HUES6 (cell line): ENCODE data around the gene TMEFF2.

ENCODE experiments used
- H3K27ac ChIP-seq: 2 replicates; pipeline ENCODE4 v1.7.0; 2013; ENCODE audit warnings: low read depth, mild to moderate bottlenecking, low read length, inconsistent platforms
- H3K27me3 ChIP-seq: 2 replicates; pipeline ENCODE4 v1.6.1; 2013; ENCODE audit warnings: low read length; ENCODE audit not compliant: control insufficient read depth, insufficient read depth
- H3K36me3 ChIP-seq: 2 replicates; pipeline ENCODE4 v1.6.1; 2013; ENCODE audit warnings: low read length; ENCODE audit not compliant: control insufficient read depth, insufficient read depth
- H3K4me1 ChIP-seq: 2 replicates; pipeline ENCODE4 v1.6.1; 2013; ENCODE audit warnings: low read length; ENCODE audit not compliant: control insufficient read depth, insufficient read depth
- H3K4me3 ChIP-seq: 2 replicates; pipeline ENCODE4 v1.5.1; 2013; ENCODE audit warnings: low read depth, low read length
- H3K9ac ChIP-seq: one replicate; pipeline ENCODE4 v1.6.1; 2013; ENCODE audit warnings: mild to moderate bottlenecking, low read length
- H3K9me3 ChIP-seq: 2 replicates; pipeline ENCODE4 v1.6.1; 2013; ENCODE audit warnings: low read depth, low read length; ENCODE audit not compliant: control insufficient read depth, insufficient read depth

Gene TMEFF2

DNA sequence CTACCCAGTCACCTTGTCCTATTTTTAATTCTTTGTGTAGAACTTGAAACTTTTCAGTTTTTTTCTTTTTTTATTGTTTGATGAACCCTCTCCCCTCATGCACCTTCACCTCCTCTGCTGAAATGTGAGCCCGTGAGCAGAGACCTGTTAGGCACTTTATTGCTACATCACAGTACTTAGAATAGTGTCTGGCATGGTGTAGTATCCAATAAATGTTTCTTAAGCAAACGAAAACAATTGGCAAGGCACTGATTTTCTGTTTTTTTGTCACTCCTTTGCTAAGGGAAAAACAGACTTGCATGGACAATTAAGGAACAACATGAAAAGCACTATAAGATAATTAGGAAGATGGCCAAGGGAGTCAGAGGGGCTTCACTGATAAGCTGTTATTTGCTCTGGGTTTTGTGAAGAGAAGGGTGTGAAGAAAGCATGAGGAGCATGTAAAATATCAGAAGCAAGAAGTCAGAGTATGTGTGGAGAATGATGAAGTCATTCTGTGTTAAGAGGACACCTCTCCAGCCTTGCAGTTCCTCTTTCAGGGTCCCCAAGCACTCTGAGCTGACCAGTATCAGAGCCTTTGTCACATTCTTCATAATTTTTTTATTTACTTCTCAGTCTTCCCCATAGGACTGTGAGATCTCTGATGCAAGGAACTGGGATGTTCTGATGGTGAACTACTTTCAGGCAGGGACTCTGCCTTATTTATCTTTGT is 248.1 kb downstream of the TMEFF2 start:
- Histone ChIP-seq H3K27me3 (no peaks in the 10 kb centered on the region), H3K27ac (no peak overlapping the region), H3K4me3 (no peak overlapping the region), H3K9ac (no peak overlapping the region), H3K9me3 (no peaks in the 10 kb centered on the region), H3K4me1 (peaks cover 14% of the 10 kb centered on the region), H3K36me3 (no peaks in the 10 kb centered on the region)

DNA sequence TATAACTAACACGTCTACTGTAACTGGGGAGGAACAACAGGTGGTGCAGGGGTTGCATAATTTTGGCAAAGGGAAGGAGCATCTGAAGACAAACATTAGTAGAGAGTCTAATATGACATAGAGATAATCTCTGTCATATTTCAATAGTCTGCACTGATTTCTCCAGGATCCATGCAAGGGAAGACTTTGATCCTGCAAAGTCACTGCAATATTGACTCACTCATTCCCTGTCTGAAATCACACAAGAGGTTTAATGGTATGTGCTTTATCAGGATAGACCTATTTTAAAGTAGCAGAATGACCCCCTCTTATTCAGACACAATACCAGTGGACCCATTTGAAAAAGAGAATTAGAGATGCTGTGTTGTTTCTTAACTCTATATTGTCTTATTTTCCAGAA is 249.1 kb downstream of the TMEFF2 start:
- Histone ChIP-seq H3K27ac (no peak overlapping the region), H3K27me3 (no peaks in the 10 kb centered on the region), H3K4me3 (no peak overlapping the region), H3K9me3 (no peaks in the 10 kb centered on the region), H3K36me3 (no peaks in the 10 kb centered on the region), H3K9ac (no peak overlapping the region), H3K4me1 (peaks cover 14% of the 10 kb centered on the region)

- no peaks in the 10 kb centered on the region for H3K27me3 ChIP-seq
- H3K27ac ChIP-seq, result no peak overlapping the region
- no peaks in the 10 kb centered on the region for H3K9me3 ChIP-seq
- no peak overlapping the region for H3K4me3 ChIP-seq
- H3K36me3 ChIP-seq, result no peaks in the 10 kb centered on the region
- no peak overlapping the region for H3K9ac ChIP-seq
- peaks cover 14% of the 10 kb centered on the region for H3K4me1 ChIP-seq
Observed at GRCh38 chr2:191942739-191943103, 252.0 kb downstream of the TMEFF2 start.

GRCh38 chr2:191942090-191942738 is 252.5 kb downstream of the TMEFF2 start:
- no peaks in the 10 kb centered on the region for H3K36me3 ChIP-seq
- no peak overlapping the region for H3K27ac ChIP-seq
- H3K27me3 ChIP-seq, result no peaks in the 10 kb centered on the region
- no peak overlapping the region for H3K4me3 ChIP-seq
- H3K4me1 ChIP-seq, result peaks cover 14% of the 10 kb centered on the region
- no peak overlapping the region for H3K9ac ChIP-seq
- H3K9me3 ChIP-seq, result no peaks in the 10 kb centered on the region

DNA sequence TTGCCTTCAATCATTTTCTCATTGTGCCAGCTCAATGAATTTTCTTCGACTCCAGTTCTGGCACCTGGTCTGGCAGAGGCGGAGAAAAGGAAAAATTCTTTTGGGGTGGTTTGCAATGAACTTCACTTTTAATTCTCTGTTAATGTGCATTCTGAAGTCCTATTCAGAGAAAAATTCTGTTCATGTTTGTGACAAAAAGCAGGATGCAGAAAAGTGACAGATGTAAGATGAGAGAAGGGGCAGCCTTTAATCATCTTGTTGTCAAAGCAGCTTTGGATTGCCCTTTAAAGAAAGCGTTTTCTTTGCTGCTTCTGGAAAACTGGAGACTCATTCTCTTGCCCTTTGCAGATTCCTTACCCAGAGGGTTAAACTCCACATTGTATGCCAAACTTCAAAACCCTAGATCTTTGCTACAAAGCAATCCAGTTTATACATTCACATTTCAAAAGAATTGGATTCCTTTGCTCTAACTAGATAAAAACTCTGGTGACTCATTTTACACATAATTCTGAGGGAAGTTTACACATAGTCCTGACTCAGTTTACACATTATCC is 253.3 kb downstream of the TMEFF2 start:
- no peak overlapping the region for H3K9ac ChIP-seq
- H3K27ac ChIP-seq, result no peak overlapping the region
- no peaks in the 10 kb centered on the region for H3K27me3 ChIP-seq
- H3K4me3 ChIP-seq, result no peak overlapping the region
- H3K4me1 ChIP-seq, result peaks cover 14% of the 10 kb centered on the region
- no peaks in the 10 kb centered on the region for H3K9me3 ChIP-seq
- H3K36me3 ChIP-seq, result no peaks in the 10 kb centered on the region

GRCh38 chr2:191938779-191939178 is 256.0 kb downstream of the TMEFF2 start:
- peaks cover 14% of the 10 kb centered on the region for H3K4me1 ChIP-seq
- no peak overlapping the region for H3K4me3 ChIP-seq
- H3K9me3 ChIP-seq, result no peaks in the 10 kb centered on the region
- no peak overlapping the region for H3K9ac ChIP-seq
- H3K27ac ChIP-seq, result no peak overlapping the region
- no peaks in the 10 kb centered on the region for H3K36me3 ChIP-seq
- H3K27me3 ChIP-seq, result no peaks in the 10 kb centered on the region

DNA sequence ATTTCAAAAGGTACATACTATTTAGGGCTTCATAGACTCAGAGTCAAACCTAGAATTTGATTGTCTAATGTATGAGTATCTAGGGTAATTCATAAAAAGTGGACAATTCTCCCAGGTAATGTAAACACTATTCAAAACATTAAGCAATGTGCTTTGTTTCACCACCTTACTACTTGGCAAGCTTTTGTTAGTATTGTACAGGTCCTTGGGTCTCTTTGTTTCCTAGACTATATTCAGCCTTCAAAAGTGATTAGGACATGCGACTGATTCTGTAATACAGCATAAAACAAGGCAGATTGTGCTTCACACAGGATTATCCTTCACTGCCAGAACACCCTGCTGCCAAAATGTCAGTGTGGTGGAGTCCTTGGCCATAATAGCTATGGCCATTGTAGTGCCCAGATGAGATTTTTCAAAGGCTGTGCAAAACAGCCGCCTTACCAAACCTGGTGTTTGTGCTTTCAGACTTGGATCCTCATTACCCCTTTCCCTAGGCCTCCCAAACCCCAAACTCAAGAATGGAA is 257.8 kb downstream of the TMEFF2 start:
- Histone ChIP-seq H3K4me3 (no peak overlapping the region), H3K9ac (no peak overlapping the region), H3K4me1 (peaks cover 2% of the 10 kb centered on the region; the same call in 1 of the 2 replicates), H3K27ac (no peak overlapping the region), H3K9me3 (no peaks in the 10 kb centered on the region), H3K36me3 (no peaks in the 10 kb centered on the region), H3K27me3 (no peaks in the 10 kb centered on the region)

GRCh38 chr2:191935247-191935646 is 259.5 kb downstream of the TMEFF2 start:
- H3K27me3 ChIP-seq, result no peaks in the 10 kb centered on the region
- no peaks in the 10 kb centered on the region for H3K9me3 ChIP-seq
- no peak overlapping the region for H3K27ac ChIP-seq
- no peaks in the 10 kb centered on the region for H3K4me1 ChIP-seq
- H3K4me3 ChIP-seq, result no peak overlapping the region
- H3K36me3 ChIP-seq, result no peaks in the 10 kb centered on the region
- H3K9ac ChIP-seq, result no peak overlapping the region

DNA sequence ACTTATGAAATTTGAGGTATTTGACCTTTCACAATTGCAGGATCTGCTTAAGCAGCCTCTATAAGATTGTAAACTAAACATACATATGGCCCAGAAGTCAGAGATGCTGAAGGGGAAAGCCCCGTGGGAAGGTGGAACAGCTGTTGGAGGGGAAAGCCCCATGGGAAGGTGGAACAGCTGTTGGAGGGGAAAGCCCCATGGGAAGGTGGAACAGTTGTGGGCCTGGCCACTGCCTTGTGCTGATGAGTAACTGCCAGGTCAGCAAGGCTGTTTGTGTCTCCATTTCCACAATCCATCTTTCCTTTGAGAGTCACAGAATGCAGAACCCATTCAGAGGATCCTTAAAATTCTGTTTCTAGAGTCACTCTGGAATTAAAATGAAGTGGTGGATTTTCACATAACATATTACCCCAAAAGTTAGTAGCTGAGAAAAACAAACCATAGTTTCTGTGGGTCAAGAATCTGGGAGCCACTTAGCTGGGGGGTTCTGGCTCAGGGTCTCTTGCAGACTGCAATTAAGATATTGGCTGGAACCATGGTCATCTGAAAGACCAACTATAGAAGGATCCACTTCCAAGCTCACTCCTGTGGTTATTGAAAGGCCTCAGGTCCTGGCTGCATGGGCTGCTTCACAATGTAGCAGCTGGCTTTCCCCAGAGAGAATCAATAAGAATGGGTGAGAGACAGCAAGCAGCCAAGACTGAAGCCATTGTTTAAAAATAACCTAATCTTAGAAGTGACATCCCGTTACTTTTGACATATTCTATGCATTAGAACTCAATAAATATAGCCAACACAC is 261.2 kb downstream of the TMEFF2 start:
- H3K27ac ChIP-seq, result no peak overlapping the region
- no peaks in the 10 kb centered on the region; the same call in 1 of the 2 replicates for H3K4me1 ChIP-seq
- H3K27me3 ChIP-seq, result no peaks in the 10 kb centered on the region
- H3K9me3 ChIP-seq, result no peaks in the 10 kb centered on the region
- no peak overlapping the region for H3K4me3 ChIP-seq
- no peaks in the 10 kb centered on the region for H3K36me3 ChIP-seq
- no peak overlapping the region for H3K9ac ChIP-seq

GRCh38 chr2:191932286-191932685 is 262.4 kb downstream of the TMEFF2 start:
- no peak overlapping the region for H3K9ac ChIP-seq
- H3K4me3 ChIP-seq, result no peak overlapping the region
- no peaks in the 10 kb centered on the region for H3K27me3 ChIP-seq
- H3K9me3 ChIP-seq, result no peaks in the 10 kb centered on the region
- peaks cover 12% of the 10 kb centered on the region for H3K4me1 ChIP-seq
- H3K27ac ChIP-seq, result no peak overlapping the region
- H3K36me3 ChIP-seq, result no peaks in the 10 kb centered on the region
